GM18951 (cell line): ENCODE results near the gene HDAC4.

ENCODE experiments used
- POLR2A ChIP-seq: IDR thresholded peaks from 4 replicates; pipeline ENCODE4 v1.6.1; 2011; ENCODE audit warnings: mild to moderate bottlenecking; ENCODE audit not compliant: insufficient read length, insufficient read depth; ENCODE audit errors: extremely low read depth
- in situ Hi-C: fragments of 300-500 bp; cut with MboI; formaldehyde crosslinking; loops from one replicate; pipeline ENCODE4 v1.12.0; 2022; ENCODE audit warnings: low sequenced_read_pairs, mixed read lengths, inconsistent platforms; ENCODE audit not compliant: unreplicated experiment

The HDAC4 gene

DNA sequence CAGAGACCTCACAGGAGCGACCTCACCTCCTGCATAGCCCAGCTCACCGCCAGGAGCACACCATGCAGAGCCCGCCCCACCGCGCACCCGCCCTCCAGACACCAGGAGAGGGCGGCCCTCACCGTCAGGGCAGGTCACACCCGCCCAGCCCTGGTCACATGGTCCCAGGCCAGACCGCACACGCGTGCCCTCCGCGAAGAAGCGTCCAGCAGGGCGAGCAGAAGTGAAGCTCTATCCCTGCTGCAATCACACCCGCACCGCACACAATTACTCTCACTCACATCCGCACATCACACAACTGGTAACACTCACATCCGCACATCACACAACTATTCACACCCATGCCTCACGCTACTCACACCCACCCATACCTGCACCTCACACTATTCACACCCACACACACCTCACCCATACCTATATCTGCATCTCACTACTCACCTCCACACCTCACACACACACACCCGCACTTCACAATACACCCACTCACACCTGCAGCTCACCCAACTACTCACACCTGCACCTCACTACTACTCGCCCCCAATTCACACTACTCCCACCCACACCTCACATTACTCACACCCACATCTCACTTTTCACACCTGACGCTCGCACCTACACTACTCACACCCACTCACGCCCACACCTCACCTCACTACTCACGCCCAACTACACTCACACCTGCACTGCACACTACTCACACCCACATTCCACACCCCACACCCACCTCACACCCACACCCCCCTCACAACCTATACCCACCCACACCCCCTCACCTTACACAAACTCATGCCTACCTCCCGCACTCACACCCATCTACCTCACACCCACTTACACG is 242.0 kb downstream of the HDAC4 start:
- in situ Hi-C loops = no loop called here
- no peak for TF ChIP-seq POLR2A

DNA sequence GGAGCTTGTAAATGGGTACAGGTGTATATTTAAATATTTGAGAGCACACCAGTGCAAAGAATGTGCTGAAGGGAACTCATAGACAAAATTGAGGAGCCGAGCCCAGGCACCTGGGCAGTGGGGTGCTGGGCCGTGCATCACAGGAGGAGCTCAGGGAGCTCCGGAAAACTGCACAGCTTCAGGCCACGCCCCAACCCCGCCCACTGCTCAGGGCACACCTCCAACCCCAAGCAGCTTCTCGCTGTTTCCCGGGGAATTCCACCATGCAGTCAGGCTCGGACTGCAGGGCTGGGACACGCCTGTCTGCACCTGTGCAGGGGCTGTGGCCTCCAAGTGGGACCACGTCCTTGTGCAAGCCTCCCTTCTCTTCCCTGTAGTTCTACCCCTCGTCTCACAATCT is 243.0 kb downstream of the HDAC4 start:
- in situ Hi-C loops = no loop called here
- no peak for TF ChIP-seq POLR2A

DNA sequence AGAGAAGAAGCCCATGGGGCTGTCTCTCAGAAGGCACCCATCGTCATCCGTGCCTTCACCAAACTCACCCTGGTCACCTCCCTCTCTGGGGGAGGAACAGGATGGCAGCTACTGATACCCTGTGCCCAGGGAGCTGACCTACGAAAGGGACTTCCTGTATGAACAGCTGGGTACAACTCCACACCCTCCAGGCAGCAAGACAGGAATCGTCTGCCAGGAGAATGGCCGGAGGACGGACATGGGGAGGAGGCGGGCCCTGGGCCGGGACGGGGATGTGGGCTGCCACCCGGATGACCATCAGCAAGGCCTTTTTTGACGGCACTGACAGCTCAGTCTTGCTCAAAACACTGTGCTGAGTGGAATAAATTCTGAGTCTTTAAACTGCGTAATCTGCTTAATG is 243.6 kb downstream of the HDAC4 start:
- in situ Hi-C loops = no loop called here
- TF ChIP-seq POLR2A = no peak

DNA sequence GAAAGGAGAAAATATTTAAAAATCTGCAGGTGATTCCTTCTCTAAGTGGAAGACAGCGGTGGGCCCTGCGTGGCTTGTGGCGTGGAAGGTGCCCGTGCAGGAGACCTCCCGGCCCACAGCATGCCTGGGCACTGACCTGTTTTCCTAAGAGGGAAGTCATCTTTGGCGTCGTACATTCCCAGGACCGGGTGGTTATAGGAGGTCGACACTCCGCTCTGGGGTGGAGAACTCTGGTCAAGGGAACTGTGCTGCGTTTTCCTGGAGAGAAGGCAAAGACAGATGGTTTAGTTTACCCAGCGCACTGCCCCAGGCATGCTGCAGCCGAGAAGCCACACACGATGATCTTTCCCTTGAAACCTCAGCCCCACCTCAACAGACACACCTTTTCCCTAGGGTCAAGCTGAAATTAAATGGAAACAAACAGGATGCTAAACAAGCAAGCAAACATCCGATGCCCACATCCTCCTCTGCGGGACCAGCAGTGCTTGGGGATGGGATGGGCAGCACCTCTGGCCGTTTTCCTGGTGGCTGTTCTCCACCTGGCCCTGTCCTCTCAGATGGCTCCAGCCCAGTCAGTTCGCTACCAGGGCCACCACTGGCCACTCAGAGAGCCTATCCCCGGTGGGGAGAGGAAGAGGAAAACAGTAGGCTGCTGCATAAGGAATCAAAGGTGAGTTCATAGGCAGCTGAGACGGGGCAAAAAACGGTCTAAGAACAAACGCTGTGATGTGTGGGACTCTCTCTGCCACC is 244.1 kb downstream of the HDAC4 start:
- in situ Hi-C loops = no loop called here
- TF ChIP-seq POLR2A = no peak

DNA sequence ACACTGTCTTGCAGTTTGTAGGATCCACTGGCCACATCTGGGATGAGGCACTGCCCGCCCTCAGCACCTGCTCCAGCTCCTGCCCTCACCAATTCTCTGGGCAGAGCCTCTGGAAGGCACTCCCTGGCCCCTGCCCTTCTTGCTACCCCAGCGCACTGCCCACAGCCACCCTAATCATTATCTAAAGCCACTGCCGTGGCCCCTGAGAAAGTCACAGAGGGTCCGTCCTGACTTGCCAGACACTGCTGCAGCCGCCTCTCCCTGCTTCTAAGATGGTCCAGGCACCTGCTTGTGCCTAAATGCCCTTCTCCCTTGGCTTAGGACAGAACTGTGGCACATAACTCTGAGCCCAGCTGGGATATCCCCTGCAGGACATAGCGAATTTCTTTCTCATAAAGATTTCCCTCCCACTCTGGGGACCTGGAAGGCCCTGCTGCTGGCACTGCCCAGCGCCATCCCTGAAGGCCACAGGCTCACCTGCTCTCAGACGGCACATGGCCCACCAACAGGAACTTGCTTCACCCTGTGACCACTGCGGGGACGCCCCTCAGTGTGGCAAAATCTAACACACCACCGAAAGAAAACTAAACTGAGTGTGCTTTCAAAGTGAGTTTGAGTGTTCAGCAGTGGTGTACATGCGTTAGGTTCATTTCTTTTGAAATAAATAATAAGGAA is 244.9 kb downstream of the HDAC4 start:
- in situ Hi-C loops = no loop called here
- no peak for TF ChIP-seq POLR2A

DNA sequence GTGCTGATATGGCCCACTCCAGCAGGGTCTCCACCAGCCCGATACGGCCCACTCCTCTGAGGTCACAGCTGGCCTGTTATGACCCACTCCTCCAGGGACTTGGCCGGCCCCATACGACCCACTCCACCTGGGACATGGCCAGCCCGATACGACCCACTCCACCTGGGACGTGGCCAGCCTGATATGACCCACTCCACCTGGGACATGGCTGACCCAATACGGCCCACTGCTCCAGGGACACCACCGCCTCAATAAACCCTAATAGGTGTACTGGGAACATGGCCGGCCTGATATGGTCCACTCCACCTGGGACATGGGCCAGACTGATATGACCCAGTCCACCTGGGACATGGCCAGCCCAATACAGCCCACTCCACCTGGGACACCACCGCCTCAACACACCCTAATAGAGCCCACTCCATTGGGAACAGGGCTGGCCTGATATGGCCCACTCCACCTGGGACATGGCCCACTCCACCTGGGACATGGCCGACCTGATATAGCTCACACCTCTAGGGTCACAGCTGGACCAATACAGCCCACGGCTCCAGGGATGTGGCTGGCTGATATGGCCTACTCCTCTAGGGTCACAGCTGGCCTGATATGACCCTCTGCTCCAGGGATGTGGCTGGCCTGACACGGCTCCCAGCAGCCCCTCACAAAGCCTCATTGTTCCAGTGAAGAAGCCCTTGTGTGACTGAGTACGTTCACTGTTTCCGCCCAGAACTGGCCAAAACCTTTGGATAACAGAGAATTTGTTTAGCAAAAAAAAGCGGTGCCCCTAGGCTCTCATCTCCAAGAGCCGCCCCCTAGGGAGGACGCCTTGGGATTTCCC is 245.6 kb downstream of the HDAC4 start:
- in situ Hi-C loops = no loop called here
- no peak for TF ChIP-seq POLR2A

DNA sequence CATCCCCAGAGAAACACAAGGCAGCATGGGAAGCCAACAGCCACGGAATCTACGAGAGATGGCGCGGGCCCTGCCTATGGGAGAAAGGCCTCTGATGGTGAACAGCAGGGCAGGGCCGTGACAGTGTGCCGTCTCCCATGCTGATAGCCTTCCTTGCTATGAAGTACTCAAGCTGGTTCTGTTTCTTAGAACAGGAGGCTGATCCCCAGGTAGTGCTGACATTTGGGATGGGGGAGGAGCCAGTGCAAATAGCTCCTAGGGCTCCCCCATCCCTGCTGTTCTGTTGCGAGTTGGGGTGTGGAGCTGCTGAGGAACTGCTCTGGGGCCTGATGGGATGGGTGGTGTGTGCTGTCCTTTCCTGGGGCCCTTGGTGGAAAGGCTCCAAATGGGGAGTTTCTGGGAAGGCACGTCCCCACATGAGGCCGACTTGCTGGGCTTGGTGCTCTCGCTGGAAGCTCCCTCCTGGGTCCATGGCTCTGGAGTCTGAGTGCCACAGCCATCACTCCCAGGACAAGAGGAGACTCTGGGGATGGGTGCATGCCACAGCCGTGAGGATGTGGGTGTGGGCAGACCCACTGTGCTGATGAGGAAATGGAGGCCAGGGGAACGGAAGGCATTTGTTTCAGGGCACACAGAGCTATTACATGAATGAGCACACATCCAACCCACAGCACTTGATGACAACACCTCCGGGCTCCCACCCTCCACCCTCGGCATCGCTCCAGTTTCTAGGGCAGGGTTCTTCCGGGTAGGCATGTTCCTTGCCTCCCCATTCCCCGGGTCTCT is 246.8 kb downstream of the HDAC4 start:
- in situ Hi-C loops = no loop called here
- no peak for TF ChIP-seq POLR2A

DNA sequence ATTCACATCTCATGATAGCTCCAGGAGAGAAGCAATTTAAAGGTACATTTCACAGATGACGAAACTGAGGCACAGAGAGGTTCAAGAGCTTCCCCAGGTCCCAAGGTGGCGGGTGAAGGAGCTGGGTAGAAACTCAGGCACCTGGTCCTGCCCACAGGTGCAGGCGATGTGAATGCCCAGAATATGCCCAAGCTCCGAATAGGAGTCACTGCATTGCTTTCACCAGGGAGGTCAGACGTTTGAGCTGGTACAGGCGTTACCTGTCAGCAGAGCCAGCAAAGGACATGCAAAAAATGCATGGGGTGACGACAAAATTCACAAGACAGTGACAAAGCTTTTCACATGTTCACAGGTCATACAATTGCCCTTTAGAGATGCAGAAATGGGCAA is 247.9 kb downstream of the HDAC4 start:
- in situ Hi-C loops = no loop called here
- no peak for TF ChIP-seq POLR2A

DNA sequence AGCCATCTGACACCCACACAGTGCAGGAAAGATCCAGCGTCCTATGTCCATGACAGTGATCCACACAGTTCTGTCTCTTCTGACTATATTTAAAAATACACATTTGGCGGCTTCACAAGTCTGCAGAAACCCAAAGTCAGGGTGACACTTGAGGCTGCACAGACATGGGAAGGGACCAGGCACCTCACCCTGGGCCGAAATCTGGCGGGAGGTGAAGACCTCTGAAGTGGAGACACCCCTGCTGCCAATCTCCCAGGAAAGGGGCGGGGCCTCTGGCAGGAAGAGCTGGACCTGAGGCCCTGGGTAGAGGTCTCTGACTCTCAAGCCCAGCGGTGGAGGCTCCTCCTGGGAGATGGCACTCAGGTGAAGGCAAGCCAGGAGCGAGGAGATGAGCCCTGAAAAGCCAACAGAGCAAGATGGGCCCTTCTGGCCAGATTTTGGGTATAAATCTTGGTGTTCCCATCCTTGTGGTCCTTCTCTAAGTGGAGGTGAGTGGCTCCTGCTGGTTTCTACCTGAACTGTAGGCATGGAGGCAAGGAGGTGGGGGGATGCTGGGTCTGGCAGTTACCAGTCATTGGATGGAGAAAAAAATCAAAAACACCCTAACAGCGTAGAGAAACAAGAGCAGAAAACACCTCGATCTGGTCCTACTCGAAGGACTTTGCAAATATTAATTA is 248.4 kb downstream of the HDAC4 start:
- in situ Hi-C loops = no loop called here
- no peak for TF ChIP-seq POLR2A

DNA sequence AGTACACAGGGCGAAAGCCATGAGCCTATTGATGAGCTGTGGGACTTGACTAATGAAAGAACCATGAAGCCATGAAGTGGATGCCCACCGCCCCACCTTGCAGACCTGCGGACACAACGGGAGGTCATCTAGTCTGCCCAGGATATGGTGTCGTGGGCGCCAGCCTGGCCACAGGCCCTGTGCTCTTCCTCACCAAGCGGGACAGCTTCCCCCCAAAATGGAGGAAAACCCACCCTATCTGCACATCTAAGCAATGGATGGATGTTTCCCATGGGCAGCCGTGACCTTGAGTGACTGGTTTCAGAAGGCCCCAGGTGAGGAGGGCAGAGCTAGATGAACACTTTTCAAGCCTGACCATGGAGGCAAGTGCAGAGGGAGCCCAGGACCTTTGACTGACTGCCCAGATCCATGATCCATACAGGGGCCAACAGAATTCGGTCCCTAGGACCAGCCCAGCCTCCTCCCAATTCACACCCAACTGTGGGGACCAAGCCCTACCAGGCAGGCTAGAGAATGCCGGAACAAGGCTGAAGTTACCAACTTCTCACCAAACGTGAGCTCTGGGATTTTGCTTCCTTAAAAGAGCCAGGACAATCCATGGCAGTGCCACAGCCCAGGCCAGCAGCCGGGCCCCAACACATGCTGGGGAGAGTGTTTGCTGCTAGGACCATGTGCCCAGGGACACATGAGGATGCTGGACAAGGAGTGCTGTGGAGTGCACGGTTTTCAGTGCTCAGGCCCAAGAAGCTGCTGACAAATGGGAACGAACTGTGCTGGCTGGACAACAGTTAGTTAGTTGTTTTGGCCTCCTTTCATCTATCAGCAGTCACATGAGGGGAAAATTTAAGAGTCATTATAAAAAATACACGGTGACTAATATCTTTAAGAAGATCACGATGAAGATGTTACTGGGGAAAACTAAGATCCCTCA is 249.4 kb downstream of the HDAC4 start:
- no peak for TF ChIP-seq POLR2A
- in situ Hi-C loops = no loop called here
